GM12872 (cell line): ENCODE data around the gene SLC23A2.

Experiments
- CTCF ChIP-seq: IDR thresholded peaks from 3 replicates; pipeline ENCODE4 v1.5.1; 2011; ENCODE audit warnings: low read depth, mild to moderate bottlenecking, low read length, moderate library complexity; ENCODE audit not compliant: insufficient read depth

Gene SLC23A2

DNA sequence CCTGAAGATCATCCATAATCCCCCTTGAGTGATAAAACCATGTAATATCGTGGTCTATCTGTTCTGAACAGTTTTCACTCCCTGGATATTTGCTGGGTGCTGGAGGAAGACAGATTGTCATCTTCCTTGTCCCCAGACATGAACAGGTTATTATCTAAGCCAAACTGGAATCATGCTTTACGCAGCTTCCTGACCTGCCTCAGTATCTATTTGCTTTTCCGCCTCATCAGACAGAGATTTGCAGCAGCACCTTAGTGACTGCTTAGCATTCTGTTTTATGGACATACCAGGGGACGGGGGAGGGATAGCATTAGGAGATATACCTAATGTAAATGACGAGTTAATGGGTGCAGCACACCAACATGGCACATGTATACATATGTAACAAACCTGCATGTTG is 124.6 kb downstream of the SLC23A2 start:
- no peak for TF ChIP-seq CTCF

DNA sequence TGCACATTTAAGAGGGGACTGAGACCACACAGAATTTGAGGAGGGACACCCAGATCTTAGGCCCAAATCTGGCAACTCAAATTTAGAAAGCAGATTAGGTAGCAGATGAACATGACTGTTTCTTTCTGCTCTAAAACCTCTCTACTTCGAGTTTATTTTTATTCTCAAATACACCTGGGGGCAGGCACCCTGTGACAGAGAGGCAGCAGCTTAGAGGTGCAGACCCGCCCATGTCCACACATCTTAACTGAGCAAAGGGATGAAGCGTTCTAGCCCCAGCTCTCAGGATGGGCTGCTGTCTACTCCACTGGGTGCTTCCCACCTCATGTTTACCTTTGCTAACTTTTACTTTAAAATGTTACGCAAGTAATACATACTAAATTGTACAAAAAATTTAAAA is 125.0 kb downstream of the SLC23A2 start:
- no peak for TF ChIP-seq CTCF

- no peak for TF ChIP-seq CTCF
These were observed 125.7 kb downstream of the SLC23A2 start for GRCh38 chr20:4875578-4876067.

DNA sequence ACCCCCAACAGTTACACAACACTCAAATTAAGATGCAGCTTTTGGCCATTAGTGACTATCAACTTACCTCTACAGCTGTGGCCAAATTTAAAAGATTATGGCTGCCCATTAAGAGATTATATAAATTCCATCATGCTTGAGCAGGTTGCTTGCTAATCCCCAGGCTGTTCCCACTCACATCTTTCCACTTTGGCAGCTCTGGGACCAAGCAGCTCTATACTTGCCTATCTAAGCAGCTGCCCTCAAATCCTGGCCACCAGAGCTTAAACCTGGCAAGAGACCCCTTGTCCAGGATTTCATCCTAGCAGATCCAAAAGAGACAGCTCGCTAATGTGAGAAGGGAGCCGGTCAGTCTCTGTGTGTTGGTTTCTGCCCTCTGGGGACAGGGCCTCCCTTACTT is 127.9 kb downstream of the SLC23A2 start:
- no peak for TF ChIP-seq CTCF

DNA sequence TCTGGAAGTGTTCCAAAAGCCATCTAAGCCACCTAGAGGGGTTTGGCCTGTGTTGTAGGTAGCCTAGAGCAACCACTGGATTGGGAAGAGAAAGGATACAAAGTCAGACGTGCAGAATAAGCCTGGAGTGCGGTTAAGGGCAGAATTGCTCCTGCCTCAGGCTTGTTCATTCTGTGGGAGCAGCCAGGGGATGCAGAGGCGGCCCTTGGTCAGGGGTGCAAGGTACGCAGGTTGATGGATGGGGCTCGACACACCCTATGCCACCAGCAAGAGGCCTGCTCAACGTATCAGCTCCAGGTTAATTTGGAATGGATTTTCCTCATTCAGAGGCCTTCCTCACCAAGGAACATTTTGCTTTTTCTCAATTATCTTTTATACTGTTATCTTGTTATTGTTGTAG is 129.8 kb downstream of the SLC23A2 start:
- no peak for TF ChIP-seq CTCF

GRCh38 chr20:4870906-4871305 is 130.4 kb downstream of the SLC23A2 start:
- TF ChIP-seq CTCF: no peak

DNA sequence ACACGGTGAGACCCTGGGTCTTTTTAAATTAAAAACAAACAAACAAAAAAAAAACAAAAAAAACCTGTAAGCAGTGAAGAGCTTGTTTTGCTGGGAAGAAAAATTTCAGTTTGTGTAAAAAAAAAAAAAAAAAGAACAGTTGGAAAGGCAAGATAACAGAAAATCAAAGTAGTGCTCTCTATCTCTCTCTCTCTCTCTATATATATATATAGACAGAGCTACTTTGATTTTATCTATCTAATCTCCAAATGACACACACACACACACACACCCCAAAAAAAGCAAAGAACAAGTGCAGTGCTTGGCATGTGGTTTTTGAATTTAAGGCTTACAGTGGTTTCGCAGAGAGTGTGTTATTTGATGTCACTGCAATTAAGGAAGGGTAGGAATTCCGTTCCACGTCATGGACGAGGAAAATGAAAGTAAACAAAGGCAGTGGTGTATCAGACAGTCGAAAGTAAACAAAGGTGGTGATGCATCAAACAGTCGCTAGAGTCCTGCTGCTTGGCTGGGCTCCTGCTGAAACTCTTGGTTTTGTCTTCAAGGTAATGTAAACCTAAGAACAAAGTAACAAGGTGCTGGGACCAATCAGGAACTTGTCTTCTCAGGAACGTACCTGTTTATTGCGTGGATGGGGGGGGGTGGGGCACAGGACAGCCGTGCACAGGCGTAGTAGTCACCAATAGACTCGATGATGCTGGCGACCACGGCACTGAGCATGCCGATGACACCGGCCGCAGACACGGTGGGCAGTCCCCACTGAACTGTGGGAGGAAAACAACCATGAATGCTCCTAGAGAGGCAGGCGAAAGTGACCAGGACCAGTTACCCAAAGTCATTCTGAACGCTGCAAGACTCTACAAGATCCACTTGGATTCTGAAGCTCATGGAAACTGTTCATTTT is 131.8 kb downstream of the SLC23A2 start:
- no peak for TF ChIP-seq CTCF
